HG03060 (cell line): ENCODE results near the gene CDC5L.

Source experiments
- ATAC-seq: cut with Tn5 transposase; IDR thresholded peaks from one replicate; pipeline ENCODE4 v1.9.1; 2021; ENCODE audit warnings: low read depth, moderate number of reproducible peaks; ENCODE audit not compliant: unreplicated experiment

CDC5L gene

DNA sequence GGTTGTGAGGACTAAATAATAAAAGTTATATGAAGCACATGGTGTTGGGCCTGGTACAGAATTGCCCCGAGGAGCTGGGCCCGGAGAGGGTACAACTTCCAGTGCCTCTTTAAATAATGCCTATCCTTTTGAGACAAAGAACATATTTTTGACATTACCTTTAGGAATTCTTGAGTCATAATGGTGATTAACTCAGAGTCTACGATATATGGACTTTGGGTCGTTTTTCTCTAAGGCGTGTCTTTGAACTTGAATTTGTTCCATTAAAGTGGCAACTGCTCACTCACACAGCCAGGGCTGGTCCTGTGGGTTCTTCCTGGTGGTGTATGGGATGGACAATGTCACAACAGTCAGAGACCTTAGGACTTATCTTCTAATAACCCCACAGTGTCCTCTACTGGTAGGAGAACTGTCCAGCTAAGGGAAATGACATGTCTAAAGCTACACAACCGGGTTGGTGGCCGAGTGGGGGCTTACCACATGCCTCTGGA, 106.5 kb downstream of the CDC5L start:
- ATAC-seq, result no peak

DNA sequence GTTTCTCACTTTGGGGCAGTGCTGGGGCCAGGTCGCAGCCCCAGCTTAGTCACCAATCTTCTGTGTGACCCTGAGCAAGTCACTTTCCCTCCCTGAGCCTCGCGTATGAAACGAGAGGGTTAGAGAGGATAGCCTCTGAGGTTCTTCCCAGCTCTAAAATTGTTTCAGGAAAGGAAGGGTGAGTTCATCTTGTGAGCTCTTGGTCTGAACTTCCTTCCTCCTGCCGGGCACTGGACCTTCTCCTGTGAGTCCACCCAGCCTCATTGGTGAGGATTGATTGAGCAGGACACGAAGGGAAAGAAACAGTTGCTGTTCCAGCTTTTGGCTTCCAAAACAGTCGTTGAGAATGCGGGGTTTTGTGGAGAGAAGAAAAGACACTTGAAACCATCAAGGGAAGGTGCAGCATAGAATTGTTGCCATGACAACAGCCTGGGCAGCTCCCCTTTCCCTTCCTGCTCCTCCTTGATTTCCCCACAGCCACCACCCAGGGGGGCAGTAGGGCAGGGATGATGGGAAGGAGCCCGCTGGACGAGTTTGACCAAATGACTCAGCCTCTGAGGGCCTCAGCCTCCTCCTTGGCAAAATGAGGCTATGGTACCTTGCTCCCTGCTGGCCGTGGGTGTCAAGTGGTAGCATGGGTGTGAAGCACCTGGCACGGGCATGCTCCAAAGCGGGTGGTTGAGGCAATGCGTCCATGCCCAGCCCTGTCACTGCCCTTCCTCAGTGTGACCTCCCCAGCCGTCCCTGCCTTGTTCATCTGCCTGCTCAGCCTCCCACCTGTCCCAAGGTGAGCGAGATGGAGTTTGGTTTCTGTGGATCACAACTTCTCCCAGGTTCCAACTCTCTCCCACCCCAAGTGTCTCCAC, 107.8 kb downstream of the CDC5L start:
- ATAC-seq, result no peak

DNA sequence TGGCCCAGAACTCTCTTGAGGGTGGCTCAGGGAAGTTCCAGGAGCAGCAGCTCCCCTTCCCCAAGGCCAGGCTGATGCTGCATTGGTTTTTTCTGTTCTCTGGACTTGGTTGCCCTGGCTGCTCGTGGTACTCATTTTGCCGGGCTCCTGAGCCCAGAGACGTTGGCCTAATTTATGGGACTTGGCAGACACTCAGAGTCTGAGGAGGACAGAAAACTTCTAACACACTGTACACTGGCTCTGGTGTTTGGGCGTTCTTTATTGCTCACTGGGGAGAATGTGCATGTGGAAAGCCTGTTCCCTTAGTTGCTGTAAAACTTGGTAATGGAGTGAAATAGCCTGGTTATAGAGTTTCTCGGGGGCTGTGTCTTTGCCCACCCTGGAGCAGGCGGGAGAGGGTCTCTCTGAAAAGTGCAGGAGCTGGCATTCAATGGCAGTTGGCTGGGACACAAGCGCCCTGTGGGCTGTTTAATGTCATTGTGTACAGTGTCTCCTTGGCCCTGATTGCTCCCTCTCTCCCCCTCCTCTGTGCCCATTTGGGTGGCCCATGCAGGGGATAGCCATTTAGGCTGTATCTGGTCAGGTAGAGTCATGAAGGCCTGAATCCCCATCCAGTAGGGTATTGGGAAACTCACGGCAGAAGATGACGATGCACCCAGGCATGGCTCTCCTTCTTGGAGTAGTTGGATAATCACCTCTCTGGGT, 109.3 kb downstream of the CDC5L start:
- no peak for ATAC-seq

DNA sequence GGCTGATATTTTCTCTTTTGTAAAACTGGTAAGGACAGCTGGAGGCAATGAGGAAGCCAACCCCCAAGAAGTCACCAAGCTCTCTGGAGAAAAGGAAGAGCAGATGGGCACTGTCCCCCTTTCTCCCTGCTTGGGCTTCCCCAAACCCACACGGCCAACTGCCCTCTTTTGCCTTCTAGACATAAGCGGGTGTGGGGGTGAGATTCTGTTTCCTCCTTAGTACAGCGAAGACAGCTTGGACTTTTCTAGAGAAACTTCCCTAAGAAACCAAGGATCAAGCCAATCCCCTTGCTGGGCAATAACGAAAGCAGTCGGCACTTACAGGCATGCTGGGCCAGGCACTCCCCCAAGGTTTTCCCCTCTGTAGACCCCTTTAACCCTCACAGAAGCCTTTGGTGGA, 110.3 kb downstream of the CDC5L start:
- ATAC-seq, result no peak

DNA sequence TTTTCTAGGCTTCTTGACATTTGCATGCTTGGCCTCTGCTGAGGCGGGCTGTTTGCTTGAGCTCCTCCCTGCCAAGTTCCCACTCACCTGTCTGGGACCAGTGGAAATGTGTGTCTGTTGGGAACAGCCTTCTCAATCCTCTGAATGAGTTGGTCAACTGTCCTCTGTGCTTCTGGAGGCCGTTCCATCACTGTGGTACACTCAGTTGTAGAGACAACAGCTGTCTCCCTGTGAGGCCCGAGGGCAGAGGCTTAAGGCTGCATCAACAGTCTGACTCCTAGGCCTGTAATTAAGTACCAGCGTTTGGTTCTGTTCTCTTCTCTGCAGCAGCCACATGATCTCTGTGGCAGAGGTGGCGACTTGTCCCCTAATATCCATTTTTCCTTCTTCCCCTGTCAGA, 110.9 kb downstream of the CDC5L start:
- ATAC-seq, result no peak

DNA sequence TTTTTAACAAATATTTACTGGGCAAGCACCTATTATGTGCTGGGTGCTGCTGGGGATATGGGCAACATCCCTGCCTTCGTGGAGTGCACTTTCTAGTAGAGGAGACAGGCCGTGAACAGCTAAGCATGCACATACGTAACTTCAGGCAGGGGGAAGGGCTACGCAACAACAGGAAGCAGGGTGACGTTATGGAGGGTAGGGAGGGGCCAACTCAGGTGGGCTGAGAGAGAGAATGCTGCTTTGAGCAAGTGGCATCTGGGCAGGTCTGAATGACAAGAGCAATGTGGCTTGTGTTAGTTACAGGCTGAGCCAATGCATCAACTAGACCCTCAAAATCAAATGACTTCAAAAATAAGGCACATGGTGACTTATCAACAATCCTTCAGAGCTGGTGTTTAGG, 112.1 kb downstream of the CDC5L start:
- no peak for ATAC-seq
